22Rv1 (cell line): ENCODE measurements around the gene KHK.

Source experiments
- CTCF ChIP-seq: fragments of 450-650 bp; IDR thresholded peaks from 2 replicates; pipeline ENCODE4 v1.5.1; 2017; ENCODE audit warnings: mild to moderate bottlenecking
- ZFX ChIP-seq: fragments of 450-650 bp; IDR thresholded peaks from 2 replicates; pipeline ENCODE4 v1.6.1; 2017; ENCODE audit warnings: antibody characterized with exemption, borderline replicate concordance

- TF ChIP-seq CTCF (no peak), ZFX (no peak)
Observed at GRCh38 chr2:27058210-27058609, 28.4 kb upstream of the KHK start.
